ENCODE results near the gene COTL1.

Gene COTL1, protein sequence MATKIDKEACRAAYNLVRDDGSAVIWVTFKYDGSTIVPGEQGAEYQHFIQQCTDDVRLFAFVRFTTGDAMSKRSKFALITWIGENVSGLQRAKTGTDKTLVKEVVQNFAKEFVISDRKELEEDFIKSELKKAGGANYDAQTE

DNA sequence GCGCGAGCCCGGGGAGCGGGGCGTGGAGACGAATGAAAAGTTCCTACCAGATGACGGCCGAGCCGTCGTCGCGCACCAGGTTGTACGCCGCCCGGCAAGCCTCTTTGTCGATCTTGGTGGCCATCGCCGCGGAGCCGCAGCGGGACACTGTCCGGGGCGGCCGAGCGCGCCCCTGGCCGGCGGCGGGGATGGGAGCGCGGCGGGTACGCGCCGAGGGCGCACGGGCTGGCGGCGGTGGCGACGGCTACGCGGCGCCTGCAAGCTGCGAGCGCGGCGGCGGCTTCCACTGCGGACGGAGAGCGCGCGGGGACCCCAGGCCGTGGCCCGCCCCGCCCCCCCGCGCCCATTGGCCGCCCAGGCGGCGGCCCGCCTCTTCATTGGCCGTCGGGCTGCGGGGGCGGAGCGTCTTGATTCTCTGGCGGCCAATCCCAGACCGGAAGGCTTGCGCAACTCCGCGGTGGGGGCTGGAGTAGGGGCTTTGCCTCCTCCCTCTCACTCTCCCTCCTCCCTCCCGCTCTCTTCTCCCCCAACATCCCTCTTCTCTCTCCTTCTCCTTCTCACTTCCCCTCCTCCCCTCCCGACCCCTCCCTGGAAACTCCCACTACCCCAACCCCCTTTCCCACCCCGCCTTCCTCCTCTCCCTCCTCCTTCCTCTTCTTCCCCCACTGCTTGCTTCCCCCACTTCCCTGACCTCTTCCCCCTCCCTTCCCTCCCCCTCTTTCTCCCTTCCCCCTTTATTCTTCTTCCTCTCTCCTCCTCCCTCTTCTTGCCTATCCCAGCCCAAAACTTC, at the start of gene COTL1:
Gene COTL1 (minus strand): TSS at position 288 of the 790 bp plus-strand sequence. CDS start 164 bp downstream, at position 124.
- peak; percentile 98 for DNase-seq

DNA sequence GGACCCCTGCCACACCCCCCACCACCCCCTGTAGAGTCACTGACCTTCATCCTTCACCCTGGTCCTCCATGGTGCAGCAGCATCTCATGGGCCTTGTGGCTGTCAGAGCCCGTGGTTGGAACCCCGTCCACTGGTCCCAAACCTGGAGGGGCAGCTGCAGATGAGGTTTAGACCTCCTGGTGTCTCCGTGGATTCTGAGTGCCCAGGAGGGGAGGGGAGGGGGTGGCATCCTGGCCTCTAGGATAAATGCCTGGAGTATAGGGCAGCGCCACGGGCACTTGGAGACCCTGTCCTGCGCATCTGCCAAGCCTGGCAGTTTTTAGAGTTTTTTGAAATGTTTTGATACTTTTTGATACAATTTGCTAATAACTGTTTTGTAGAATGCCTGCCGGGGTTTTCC, 48.0 kb upstream of the COTL1 start:
- DNase-seq: no peak

DNA sequence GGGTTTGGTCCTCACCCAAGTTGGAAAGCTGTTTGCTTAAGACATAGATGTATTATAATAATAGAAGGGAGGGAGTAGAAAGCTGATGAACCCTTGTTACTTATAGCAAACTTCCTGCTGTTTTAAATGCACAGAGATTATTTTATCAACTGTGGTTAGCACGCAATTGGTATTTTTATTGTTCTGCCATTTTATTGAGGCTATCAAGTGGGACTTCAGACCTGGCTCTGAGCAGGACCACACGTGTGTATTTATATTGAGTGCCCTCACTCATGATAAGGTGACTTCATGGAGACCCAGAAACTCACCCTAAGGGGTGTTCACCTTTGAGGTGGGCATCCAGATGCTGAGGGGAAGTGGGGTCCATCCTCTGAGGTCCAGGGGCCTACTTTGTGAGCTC, 47.5 kb upstream of the COTL1 start:
- no peak for DNase-seq

DNA sequence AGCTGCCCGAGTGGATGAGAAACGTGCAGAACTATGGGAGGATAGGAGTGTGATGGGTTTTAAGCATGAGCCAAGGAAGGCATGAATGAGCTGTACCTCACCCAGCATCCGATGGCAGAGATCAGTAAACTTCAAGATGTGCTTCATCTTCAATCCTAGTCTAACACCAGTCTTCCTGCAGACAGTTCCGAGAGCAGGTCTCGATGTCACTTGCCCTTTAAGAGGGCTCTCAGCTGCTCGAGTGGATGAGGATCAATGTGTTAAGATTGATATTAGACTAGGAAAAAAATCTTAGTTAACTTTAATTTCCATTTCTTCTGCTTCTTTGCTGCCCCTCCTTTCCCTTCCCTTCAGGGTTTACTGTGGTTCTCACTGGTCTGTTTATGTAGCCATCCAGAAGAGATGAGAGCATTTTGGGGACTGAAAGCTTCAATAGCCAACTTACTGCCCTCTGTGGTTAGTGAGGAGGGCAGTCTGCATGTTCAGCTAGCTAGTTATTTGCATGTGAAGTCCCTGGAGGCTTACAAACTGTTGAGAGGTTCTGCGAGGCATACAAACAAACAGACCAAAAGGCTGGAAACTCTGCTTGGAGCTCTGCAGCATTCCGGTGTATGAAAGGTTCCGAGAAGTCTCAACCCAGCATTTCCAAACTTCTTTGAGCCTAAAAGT, 45.7 kb upstream of the COTL1 start:
- no peak for DNase-seq

DNA sequence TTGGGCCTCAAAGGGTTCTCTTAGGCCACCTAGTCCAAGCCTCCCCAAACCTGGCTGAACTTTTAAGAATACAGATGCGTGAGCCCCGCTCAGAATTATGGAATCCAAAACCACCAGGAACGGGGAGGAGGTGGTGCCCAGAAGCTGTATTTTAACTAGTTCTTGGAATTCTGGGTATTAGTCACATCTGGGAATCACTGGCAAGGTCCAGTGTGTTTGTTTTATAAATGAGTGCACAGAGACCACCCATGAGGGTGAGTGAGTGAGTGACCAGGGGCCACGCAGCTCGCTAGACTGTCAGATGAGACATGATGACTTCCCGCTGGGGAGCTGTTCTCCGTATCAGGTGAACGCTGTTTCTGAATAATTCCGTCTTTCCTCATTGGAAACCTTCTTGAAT, 44.6 kb upstream of the COTL1 start:
- DNase-seq: no peak

DNA sequence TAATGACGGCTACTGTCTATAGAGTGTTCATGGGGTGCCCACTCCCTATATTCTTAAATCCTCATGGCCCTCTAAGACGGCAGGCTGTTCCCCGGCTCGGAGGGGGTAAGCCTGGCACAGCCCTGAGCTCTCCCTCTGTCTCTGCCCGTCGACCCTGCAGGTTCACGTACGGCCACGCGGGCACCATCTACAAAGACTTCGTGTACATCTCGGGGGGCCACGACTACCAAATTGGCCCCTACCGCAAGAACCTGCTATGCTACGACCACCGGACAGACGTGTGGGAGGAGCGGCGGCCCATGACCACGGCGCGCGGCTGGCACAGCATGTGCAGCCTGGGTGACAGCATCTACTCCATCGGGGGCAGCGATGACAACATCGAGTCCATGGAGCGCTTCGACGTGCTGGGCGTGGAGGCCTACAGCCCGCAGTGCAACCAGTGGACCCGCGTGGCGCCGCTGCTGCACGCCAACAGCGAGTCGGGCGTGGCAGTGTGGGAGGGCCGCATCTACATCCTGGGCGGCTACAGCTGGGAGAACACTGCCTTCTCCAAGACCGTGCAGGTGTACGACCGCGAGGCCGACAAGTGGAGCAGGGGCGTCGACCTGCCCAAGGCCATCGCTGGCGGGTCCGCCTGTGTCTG, 43.7 kb upstream of the COTL1 start:
- DNase-seq: no peak

DNA sequence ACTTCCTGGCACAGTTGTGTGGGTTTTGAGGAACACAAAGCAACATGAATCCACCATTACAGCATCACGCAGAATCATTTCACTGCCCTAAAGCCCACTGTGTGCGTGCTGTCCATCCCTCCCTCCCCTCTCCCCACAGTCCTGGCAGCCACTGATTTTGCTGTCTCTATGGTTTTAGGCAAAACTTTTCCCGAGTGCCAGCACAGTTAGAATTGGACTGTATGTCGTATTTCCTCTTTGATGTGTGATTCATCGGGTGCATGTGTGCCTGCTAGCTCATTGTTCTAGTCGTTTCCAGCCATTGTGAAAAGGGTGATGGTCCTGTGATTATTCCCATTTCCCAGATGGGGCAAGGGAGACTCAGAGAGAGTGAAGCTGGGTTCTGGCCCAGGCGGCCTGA, 43.1 kb upstream of the COTL1 start:
- DNase-seq: no peak

DNA sequence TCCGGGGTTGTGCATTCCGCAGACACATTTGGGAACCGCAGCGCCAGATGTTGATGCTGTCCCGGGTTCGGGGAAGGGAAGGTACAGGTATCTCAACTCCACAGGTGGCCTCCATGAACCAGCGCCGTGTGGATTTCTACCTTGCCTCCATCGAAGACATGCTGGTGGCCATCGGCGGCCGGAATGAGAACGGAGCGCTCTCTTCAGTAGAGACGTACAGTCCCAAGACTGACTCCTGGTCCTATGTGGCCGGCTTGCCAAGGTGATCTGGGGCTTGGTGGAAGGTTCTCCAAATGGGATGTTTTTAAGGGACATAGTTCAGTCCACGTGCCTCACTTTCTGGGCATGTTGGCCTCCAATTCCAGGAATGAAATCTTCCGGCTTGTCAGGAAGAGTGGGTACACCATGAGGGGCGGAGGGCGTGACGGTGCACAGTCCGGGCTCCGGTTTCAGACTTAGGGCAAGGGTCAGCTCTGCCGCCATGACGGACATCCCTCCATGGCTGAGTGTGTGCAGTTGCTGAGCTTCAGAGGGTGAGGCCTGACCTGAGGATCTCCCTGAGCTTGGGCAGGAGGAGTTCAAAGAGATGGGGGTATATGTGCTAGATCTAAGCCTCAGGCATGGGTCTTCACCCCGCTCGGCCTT, 41.9 kb upstream of the COTL1 start:
- no peak for DNase-seq

DNA sequence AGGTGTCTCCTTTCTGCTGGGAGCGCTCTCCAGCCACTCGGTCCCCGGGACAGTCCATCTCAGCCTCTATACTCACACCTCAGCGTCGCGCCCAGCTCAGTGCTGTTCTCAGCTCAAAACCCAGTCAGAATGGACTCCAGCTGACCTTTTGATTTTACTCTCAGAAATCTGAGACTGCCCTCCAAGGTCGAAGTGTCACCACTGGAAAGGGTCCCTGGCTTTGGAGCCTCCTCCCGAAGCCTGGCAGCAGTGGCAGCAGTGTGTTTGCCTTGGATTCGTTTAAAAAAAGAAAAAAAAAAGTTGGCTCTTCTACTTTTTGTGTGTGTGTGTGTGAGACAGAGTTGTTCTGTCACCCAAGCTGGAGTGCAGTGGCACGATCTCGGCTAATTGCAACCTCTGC, 40.8 kb upstream of the COTL1 start:
- DNase-seq: no peak

DNA sequence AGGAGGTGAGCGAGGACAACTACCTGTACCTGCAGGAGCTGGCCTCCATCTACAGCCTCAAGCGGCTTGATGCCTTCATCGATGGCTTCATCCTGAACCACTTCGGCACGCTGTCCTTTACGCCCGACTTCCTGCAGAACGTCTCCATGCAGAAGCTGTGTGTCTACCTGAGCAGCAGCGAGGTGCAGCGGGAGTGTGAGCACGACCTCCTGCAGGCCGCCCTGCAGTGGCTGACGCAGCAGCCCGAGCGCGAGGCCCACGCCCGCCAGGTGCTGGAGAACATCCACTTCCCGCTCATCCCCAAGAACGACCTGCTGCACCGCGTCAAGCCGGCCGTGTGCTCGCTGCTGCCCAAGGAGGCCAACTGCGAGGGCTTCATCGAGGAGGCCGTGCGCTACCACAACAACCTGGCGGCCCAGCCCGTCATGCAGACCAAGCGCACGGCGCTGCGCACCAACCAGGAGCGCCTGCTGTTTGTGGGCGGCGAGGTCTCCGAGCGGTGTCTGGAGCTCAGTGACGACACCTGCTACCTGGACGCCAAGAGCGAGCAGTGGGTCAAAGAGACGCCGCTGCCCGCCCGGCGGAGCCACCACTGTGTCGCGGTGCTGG, 39.5 kb upstream of the COTL1 start:
- DNase-seq: no peak

DNA sequence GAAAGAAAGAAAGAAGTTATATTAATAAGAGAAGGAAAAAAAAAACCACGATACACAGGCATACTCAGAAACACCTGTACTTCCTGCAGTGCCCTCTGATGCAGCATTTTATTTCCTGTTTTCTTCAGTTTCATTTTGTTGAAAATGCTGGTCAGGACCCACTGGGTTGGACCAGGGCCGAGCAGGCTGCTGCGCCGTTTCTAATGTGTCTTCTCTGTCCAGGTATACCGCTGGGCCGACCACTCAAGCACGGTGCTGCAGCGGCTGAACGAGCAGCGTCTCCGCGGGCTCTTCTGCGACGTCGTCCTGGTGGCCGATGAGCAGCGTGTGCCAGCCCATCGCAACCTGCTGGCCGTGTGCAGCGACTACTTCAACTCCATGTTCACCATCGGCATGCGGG, 38.8 kb upstream of the COTL1 start:
- DNase-seq: no peak

DNA sequence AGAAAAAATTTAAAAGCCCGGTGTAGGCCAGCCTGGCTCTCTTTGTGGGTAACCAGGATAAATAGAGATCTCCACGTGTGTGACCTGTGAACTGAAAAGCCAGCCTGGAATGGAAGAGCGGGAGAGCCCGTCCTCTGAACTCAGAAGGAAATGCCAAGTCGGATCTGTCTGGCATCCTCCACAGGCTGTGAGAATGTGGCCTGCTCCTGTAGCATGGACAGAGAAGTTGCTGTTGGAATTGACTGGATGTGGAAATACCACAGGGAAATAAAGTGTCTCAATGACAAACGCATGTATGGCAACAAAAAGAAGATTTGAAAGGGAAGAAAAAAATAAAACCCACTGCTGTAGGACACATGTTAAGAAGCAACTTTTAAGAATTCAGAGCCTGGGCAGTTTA, 37.1 kb upstream of the COTL1 start:
- no peak for DNase-seq

DNA sequence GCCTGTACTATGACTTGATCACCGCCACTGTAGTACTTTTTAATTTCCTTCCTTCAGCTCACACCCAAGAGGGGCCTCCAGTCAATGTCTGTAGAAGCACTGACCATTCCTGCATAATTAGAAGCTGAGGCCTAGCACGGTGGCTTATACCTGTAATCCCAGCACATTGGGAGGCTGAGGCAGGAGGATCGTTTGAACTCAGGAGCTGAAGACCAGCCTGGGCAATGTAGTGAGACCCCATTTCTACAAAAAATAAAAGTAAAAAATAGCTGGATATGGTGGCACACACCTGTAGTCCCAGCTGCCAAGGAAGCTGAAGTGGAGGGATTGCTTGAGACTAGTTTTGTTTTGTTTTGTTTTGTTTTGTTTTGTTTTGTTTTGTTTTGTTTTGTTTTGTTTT, 36.4 kb upstream of the COTL1 start:
- no peak for DNase-seq

DNA sequence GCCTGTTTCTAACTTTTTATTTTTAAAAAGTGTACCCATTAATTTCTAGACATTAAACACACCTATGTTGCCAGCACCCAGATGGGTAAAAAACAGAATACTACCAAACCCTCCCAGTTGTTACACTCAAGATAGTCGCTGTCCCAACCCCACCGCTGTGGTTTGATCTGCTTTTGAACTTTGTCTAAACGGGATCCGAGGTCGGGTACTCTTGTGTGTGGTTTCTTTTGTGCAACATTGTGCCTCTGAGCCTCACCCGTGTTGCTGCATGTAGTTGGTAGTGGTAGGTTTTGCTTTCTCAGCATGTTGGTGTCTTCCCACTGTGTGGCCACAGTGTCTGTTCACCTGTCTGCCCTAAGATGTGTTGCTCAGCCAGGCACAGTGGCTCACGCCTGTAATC, 34.7 kb upstream of the COTL1 start:
- DNase-seq: no peak

DNA sequence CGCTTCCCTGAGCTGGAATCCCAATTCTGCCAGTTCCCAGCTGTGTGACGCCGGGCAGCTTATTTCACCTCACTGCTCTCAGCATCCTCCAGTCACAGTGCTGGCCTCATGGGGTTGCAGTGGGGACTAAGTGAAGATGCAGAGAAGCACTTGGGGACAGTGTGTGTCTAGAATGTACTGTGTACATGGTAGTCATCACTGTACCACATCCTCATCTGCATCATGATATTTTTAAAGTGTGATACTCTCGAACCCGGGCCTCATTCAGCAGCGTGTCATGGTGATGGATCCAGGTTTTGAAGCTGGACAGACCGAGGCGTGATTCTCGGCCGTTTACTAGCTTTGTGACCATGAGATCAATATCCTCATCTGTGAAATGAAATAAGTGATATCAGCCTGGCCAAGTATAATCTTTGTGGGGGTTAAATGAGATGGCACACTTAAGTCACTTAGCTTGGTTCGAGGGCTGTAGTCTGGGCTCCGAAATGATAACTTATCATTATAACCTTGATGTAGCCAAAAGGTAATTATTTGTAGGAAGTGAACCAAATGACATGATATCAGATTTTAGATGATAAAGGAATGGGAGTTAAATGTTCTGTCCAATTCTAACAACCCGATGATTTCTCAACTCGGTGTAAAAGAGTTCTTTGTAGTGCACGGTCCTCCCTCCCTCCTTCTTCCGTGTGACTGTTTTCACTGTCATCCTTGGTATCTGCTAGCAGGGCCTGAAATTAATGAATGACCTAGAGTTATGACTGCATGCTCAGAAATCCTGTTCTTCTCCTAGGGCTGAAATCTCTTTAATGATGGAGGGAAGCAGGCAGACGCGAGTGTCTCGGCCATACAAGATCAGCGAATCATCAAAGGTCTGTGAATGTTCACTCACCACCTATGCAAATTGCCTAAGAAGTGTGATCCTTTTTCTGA, 32.4 kb upstream of the COTL1 start:
- no peak for DNase-seq

DNA sequence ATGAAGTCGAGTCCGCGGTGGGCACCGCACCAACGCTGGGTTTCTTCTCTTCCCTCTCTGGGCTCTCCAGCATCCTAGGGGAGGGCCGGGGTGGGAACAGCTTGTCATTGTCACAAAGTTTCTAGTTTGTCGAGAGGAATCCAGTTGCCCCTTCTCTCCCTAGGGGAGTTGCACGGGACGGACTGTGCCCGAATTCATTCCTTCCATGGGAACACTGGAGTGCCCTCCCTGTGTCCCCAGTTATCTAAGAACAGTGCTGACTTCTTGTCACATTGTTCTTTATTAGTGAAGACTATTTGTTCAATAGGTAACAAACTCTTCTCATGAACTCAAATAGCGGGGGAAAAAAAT, 31.6 kb upstream of the COTL1 start:
- DNase-seq: no peak

DNA sequence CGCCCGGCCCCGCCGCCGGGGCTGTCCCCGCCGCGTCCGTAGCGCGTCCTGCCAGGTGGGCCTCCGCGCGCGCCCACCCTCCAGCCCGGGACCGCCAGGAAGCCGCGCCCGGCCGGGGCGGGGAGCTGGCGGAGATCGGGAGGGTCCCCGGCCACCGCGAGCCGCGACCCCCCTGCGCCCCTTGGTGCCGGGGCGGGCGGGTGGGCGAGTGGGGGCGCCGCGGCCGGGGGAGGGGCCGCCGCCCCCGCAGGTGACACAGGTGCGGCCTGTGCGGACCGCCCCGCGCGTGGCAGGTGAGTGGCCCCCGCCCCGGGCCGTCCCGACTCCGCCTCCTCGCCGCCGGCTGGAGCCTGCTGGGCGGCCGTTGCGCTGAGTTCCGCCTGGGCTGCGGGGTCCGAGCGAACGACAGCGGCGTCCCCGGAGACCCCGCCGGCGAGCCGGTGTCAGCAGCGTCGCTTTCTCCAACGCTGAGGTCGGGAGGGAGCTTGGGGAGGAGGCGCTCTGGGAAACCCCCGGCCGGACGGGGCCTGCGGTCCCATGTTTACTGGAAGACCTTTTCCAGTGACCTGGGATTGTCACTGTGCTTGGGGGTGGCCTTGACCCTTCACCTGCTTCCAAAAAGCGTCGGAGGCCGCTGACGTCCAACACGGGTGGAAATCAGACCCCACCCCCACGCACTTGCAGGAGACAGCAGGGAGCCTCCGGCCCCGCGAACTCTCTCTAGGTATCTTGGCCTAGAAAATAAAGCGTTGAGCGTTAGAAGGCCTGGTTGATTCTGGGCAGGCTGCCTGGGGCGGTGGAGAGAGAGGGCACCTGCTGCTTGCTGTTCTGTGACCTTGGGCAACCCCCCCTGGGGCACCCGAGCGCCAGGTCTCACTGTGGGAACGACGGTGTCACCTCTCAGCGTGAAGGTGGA, 31.0 kb upstream of the COTL1 start:
- DNase-seq: peak; percentile 64

DNA sequence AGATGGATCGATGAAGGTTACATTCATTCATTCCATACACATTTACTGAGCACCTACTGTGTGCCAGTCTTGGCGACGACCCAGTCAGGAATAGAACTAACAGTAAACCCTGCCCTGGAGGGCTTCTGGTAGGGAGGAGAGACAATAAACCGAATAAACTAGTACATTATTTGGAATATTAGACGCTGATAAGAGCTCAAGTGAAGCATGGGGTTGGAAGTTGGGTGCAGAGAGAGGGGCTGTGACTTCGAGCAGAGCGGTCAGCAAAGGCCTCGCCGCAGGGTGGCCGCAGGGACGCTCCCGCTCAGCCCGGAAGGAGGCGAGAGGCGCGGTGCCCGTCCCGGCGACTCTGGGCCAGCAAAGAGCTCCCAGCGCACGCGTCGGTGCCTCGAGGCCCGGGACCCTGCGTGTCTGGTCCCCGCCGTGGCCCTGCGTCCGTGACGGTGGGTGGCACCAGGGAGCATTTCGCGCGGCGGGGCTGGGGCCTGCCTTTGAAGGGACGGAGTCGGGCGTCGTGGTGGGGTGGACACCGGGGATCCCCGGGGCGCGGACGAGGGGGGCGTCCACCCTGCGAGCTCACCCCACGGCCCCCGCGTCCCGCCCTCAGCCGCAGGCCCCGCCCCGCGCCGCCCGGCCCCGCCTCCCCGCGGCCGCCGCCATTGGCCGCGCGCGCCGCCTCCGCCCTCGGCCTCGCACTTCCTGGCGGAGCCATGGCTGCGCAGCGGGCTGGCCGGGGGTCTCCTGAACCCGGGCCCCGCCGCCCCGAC, 30.1 kb upstream of the COTL1 start, which contains the start of gene KLHL36:
Gene KLHL36 (plus strand): TSS at position 684 of the 767 bp plus-strand sequence. CDS start 2,357 bp downstream, outside the sequence.
- peak; percentile 68 for DNase-seq

DNA sequence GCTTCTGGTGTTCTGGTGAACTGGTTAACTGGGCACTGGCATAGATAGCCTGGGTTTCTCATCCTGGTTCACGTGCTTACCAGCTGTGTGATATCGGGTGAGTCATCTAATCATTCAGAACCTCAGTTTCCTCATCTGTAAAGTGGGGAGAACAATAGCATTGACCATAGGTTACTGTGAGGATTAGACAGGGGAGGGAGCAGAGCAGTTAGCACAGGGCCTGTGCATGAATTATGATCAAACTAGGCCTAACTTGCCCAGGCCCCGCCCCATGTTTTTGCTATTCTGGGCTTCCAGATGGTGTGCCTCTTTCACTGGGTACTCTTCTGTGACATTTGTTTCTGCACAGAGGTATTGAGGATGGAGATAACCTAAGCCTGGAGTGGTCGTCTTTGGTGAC, 25.8 kb upstream of the COTL1 start:
- DNase-seq: no peak

DNA sequence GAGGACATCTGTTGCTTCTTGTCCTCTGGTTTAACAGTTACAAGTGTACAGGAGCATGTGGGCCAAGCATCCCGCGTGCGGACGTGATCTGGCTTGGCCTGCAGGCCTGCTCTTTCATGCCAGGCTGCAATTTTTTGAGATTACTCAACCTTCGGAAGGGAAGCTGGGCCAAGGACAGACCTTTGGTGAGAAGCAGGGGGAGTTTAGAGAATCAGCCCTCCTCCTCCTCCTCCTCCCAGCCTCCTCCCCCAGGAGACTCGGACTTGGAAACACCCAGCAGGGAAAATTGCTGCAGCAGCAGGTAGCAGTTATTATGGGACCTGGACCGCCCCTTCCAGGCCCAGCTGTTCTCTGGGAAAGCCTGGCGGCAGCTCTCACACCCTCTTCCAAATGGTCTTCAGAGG, 25.3 kb upstream of the COTL1 start:
- DNase-seq: peak; percentile 91
